Endothelial cell of umbilical vein (primary cell): ENCODE measurements around the gene TMEM9B.

ENCODE experiments used
- EZH2 ChIP-seq: IDR thresholded peaks from 2 replicates; pipeline ENCODE4 v1.6.1; 2012; ENCODE audit warnings: borderline replicate concordance, low read depth, mild to moderate bottlenecking, moderate library complexity, low read length, inconsistent platforms; ENCODE audit not compliant: severe bottlenecking
- FOS ChIP-seq: IDR thresholded peaks from 2 replicates; pipeline ENCODE4 v1.6.1; 2011; ENCODE audit warnings: mild to moderate bottlenecking, low read length, moderate library complexity, borderline replicate concordance; ENCODE audit not compliant: insufficient read depth
- GATA2 ChIP-seq: IDR thresholded peaks from 2 replicates; pipeline ENCODE4 v1.7.0; 2011; ENCODE audit warnings: low read depth, mild to moderate bottlenecking, moderate library complexity, mixed read lengths, low read length; ENCODE audit not compliant: insufficient read length, insufficient read depth
- JUN ChIP-seq: IDR thresholded peaks from 2 replicates; pipeline ENCODE4 v1.6.1; 2011; ENCODE audit warnings: borderline replicate concordance, low read depth; ENCODE audit not compliant: insufficient read length, insufficient read depth
- MYC ChIP-seq: IDR thresholded peaks from one replicate; pipeline ENCODE4 v1.6.1; 2011; ENCODE audit warnings: mild to moderate bottlenecking, low read depth, low read length
- POLR2A ChIP-seq: IDR thresholded peaks from 2 replicates; pipeline ENCODE4 v1.6.1; 2012; ENCODE audit warnings: low read depth, mild to moderate bottlenecking, control low read depth, low read length
- POLR2AphosphoS5 ChIP-seq: IDR thresholded peaks from 2 replicates; pipeline ENCODE4 v1.6.1; 2012; ENCODE audit warnings: low read depth, mild to moderate bottlenecking, control low read depth, low read length, moderate library complexity; ENCODE audit not compliant: insufficient read depth
- TF ChIP-seq, protein P1 (sequence below), 2 donors: IDR thresholded peaks; 1 replicate in 1 of 2; 2 replicates in 1 of 2; pipeline ENCODE4 v1.5.1; 2011; ENCODE audit warnings: low read length in 2 of 2, mild to moderate bottlenecking in 2 of 2, moderate library complexity in 2 of 2, control low read depth in 1 of 2, inconsistent platforms in 1 of 2, low read depth in 1 of 2; ENCODE audit not compliant: insufficient read depth in 1 of 2; ENCODE audit errors: extremely low read depth in 1 of 2
- TF ChIP-seq, protein P2 (sequence below): IDR thresholded peaks from 2 replicates; pipeline ENCODE4 v1.6.1; 2011; ENCODE audit not compliant: insufficient read depth, insufficient read length

DNA sequence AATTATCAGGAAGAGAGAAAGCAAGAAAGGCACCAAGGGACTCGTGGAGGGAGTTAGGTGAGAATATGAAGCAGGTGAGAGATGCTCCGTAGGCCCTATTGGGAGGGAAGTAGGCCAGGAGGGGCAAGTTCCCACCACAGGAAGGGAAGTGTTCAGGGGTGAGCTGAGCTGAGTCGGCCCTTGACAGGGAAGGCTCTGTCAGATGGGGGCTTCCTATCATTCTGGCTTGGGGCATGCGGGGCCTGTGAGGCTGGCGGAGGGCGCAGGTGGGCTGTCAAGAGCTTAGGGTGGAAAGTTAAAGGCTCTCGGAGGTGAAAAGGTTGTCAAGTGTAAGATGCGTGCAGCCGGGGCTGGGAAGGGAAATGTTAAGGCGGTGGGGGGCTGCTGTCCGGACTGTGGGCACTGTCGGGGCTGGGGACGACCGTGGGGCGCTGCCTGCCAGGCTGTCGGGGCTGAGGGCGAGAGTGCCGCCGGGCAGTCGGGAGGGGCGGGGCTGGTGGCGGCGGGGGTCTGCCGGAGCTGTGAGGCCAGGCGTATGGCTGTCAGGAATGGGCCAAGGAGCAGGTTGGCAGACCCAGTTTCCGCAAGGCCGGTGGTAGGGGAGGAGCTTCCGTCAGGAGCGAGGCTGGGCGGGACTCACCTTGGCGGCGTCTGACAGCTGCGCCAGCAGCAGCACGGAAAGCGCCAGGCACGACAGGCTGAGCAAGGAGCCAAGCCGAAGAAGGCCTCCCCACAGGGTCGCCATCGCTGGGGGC is 496 bp downstream of the TMEM9B start:
- TF ChIP-seq, protein P1, sequence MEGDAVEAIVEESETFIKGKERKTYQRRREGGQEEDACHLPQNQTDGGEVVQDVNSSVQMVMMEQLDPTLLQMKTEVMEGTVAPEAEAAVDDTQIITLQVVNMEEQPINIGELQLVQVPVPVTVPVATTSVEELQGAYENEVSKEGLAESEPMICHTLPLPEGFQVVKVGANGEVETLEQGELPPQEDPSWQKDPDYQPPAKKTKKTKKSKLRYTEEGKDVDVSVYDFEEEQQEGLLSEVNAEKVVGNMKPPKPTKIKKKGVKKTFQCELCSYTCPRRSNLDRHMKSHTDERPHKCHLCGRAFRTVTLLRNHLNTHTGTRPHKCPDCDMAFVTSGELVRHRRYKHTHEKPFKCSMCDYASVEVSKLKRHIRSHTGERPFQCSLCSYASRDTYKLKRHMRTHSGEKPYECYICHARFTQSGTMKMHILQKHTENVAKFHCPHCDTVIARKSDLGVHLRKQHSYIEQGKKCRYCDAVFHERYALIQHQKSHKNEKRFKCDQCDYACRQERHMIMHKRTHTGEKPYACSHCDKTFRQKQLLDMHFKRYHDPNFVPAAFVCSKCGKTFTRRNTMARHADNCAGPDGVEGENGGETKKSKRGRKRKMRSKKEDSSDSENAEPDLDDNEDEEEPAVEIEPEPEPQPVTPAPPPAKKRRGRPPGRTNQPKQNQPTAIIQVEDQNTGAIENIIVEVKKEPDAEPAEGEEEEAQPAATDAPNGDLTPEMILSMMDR (IDR thresholded peaks at IDR 0.05; ENCODE audit: extremely low read depth in 1 of 2, insufficient read depth in 1 of 2, low read depth in 1 of 2, low read length in 2 of 2) = no peak
- no peak for TF ChIP-seq POLR2AphosphoS5
- no peak for TF ChIP-seq JUN
- TF ChIP-seq, protein P2, sequence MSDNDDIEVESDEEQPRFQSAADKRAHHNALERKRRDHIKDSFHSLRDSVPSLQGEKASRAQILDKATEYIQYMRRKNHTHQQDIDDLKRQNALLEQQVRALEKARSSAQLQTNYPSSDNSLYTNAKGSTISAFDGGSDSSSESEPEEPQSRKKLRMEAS = no peak
- TF ChIP-seq EZH2 = no peak
- TF ChIP-seq MYC = no peak
- TF ChIP-seq POLR2A = no peak
- TF ChIP-seq GATA2 = no peak
- TF ChIP-seq FOS = no peak
